WTC11 (cell line): Measurements from ENCODE around the gene OLFML3. TPM values are rescaled to one million over a fixed set of nuclear protein-coding genes. Genes with fewer than 3 reads are reported as not detected.

ENCODE experiments used
- ATAC-seq: fragments of 200-7000 bp; cut with Tn5 transposase; 2 replicates; pipeline ENCODE4 v1.10.0; 2021; ENCODE audit warnings: mild to moderate bottlenecking, moderate library complexity
- CTCF ChIA-PET: fragments of 300-600 bp; sonication (Branson Sonifier 250); formaldehyde crosslinking; loops from one replicate; lab custom pipeline; 2021; ENCODE audit warnings: antibody characterized with exemption; lab: Charles Lee
- POLR2A ChIA-PET: fragments of 350-600 bp; sonication (Branson Sonifier 250); formaldehyde crosslinking; loops from one replicate; lab custom pipeline; 2021; ENCODE audit warnings: antibody characterized with exemption; lab: Charles Lee
- DNase-seq: peaks from one replicate; pipeline ENCODE4 v3.0.0; 2021; ENCODE audit warnings: low spot score
- H3K27ac Mint-ChIP-seq: 2 replicates; pipeline ENCODE4 v1.8.0; 2021; ENCODE audit warnings: mixed read lengths
- H3K27me3 Mint-ChIP-seq: 2 replicates; pipeline ENCODE4 v1.8.0; 2021; ENCODE audit warnings: low read depth, mild to moderate bottlenecking, moderate library complexity, mixed read lengths
- H3K36me3 Mint-ChIP-seq: 2 replicates; pipeline ENCODE4 v1.8.0; 2021; ENCODE audit warnings: mixed read lengths
- H3K4me1 Mint-ChIP-seq: 2 replicates; pipeline ENCODE4 v1.8.0; 2022; ENCODE audit warnings: mixed read lengths
- H3K4me3 Mint-ChIP-seq: 2 replicates; pipeline ENCODE4 v1.8.0; 2021; ENCODE audit warnings: mild to moderate bottlenecking, moderate library complexity, mixed read lengths
- H3K9me3 Mint-ChIP-seq: 2 replicates; pipeline ENCODE4 v1.8.0; 2021; ENCODE audit warnings: mixed read lengths
- CREM ChIP-seq: sonication (generic); formaldehyde crosslinking; IDR thresholded peaks from 2 replicates; pipeline ENCODE4 v1.8.1; 2022; ENCODE audit warnings: mild to moderate bottlenecking, missing genetic modification reagents, moderate library complexity
- GRHL2 ChIP-seq: fragments of 250-450 bp; sonication (Bioruptor Pico); IDR thresholded peaks from 2 replicates; pipeline ENCODE4 v1.8.0; 2022; ENCODE audit warnings: mild to moderate bottlenecking, moderate library complexity; ENCODE audit not compliant: insufficient replicate concordance, severe bottlenecking
- GTF2I ChIP-seq: fragments of 250-450 bp; sonication (Bioruptor Pico); conservative IDR thresholded peaks from 2 replicates; pipeline ENCODE4 v1.4.0; 2021; ENCODE audit warnings: mild to moderate bottlenecking
- IRF2 ChIP-seq: sonication (generic); formaldehyde crosslinking; IDR thresholded peaks from 2 replicates; pipeline ENCODE4 v1.8.0; 2022; ENCODE audit warnings: low read depth, missing genetic modification reagents, borderline replicate concordance
- KAT7 ChIP-seq: sonication (generic); formaldehyde crosslinking; IDR thresholded peaks from 2 replicates; pipeline ENCODE4 v1.8.1; 2023; ENCODE audit warnings: missing genetic modification reagents, mild to moderate bottlenecking, borderline replicate concordance
- MXD4 ChIP-seq: fragments of 250-450 bp; sonication (Bioruptor Pico); IDR thresholded peaks from 2 replicates; pipeline ENCODE4 v1.8.0; 2021; ENCODE audit warnings: mild to moderate bottlenecking, moderate library complexity, borderline replicate concordance
- NFATC4 ChIP-seq: fragments of 250-450 bp; sonication (Bioruptor Pico); IDR thresholded peaks from 2 replicates; pipeline ENCODE4 v1.9.0; 2021; ENCODE audit warnings: mild to moderate bottlenecking
- NFE2L1 ChIP-seq: sonication (generic); formaldehyde crosslinking; IDR thresholded peaks from 2 replicates; pipeline ENCODE4 v1.8.1; 2023; ENCODE audit warnings: missing genetic modification reagents
- OVOL2 ChIP-seq: fragments of 250-450 bp; sonication (Bioruptor Pico); IDR thresholded peaks from 2 replicates; pipeline ENCODE4 v1.9.0; 2021; ENCODE audit warnings: mild to moderate bottlenecking, borderline replicate concordance
- PRRX2 ChIP-seq: fragments of 250-450 bp; sonication (Bioruptor Pico); IDR thresholded peaks from 2 replicates; pipeline ENCODE4 v1.8.0; 2021; ENCODE audit warnings: mild to moderate bottlenecking
- RORB ChIP-seq: fragments of 250-450 bp; sonication (Bioruptor Pico); IDR thresholded peaks from 2 replicates; pipeline ENCODE4 v1.9.0; 2021; ENCODE audit warnings: mild to moderate bottlenecking
- SOX15 ChIP-seq: fragments of 250-450 bp; sonication (Bioruptor Pico); IDR thresholded peaks from 2 replicates; pipeline ENCODE4 v1.9.0; 2021; ENCODE audit warnings: mild to moderate bottlenecking
- SP1 ChIP-seq: sonication (generic); formaldehyde crosslinking; conservative IDR thresholded peaks from 2 replicates; pipeline ENCODE4 v1.8.1; 2022; ENCODE audit warnings: missing genetic modification reagents
- ZBTB21 ChIP-seq: sonication (generic); formaldehyde crosslinking; IDR thresholded peaks from 2 replicates; pipeline ENCODE4 v1.8.1; 2023; ENCODE audit warnings: mild to moderate bottlenecking, missing genetic modification reagents, borderline replicate concordance
- ZNF121 ChIP-seq: sonication (generic); formaldehyde crosslinking; IDR thresholded peaks from 2 replicates; pipeline ENCODE4 v1.8.0; 2023; ENCODE audit warnings: missing genetic modification reagents
- ZNF219 ChIP-seq: sonication (generic); formaldehyde crosslinking; IDR thresholded peaks from 2 replicates; pipeline ENCODE4 v1.8.0; 2023; ENCODE audit warnings: missing genetic modification reagents, mild to moderate bottlenecking, borderline replicate concordance
- ZNF232 ChIP-seq: sonication (generic); formaldehyde crosslinking; IDR thresholded peaks from 2 replicates; pipeline ENCODE4 v1.8.0; 2022; ENCODE audit warnings: mild to moderate bottlenecking, missing genetic modification reagents
- ZNF263 ChIP-seq: sonication (generic); formaldehyde crosslinking; IDR thresholded peaks from 2 replicates; pipeline ENCODE4 v1.8.1; 2022; ENCODE audit warnings: low read depth, mild to moderate bottlenecking, moderate library complexity, missing genetic modification reagents
- total RNA-seq: library from RNA; stranded (reverse); gene quantifications from 3 replicates; pipeline ENCODE4 v1.2.3, GENCODE V29; 2021
- TF ChIP-seq, protein P1 (sequence below): sonication (generic); formaldehyde crosslinking; IDR thresholded peaks from 2 replicates; pipeline ENCODE4 v1.8.0; 2023; ENCODE audit warnings: mild to moderate bottlenecking, missing genetic modification reagents
- TF ChIP-seq, protein P2 (sequence below): fragments of 200-600 bp; IDR thresholded peaks from 2 replicates; pipeline ENCODE4 v1.8.0; 2022; ENCODE audit warnings: antibody characterized with exemption
- TF ChIP-seq, protein P3 (sequence below): fragments of 250-450 bp; sonication (Bioruptor Pico); IDR thresholded peaks from 2 replicates; pipeline ENCODE4 v2.1.2; 2022; ENCODE audit warnings: mild to moderate bottlenecking, moderate library complexity

Gene OLFML3
- total RNA-seq, 1 experiment from 2014 or later, result 65.8 TPM

DNA sequence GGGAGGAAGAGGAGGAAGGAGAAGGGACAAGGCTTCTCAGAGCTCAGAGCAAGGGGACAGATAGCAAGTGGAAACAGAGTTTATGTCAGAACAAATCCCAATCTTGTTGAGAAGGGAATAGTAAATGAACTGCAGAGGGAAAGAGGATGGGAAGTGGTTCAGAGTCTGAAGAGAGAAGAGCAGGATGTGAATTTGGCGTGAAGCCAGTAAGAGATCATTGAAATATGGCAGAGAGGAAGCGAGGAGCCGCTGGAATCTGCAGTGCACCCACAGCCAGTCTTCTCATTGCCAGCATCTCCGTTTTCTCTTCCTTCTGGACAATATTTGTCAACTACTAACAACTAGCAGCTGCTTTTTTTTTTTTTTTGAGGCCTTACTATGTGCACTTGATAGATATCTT, 19.1 kb downstream of the OLFML3 start:
- H3K27ac Mint-ChIP-seq, result no peak overlapping the region
- H3K27me3 Mint-ChIP-seq, result peaks cover 9% of the 10 kb centered on the region
- DNase-seq (no peak), ATAC-seq (no peak)
- no peak overlapping the region for H3K4me3 Mint-ChIP-seq
- ChIA-PET CTCF (interaction anchor here (0.7 kb wide), 1 partner anchor 90 kb away, joined by 3 read pairs; no protein-coding TSS in a partner anchor), POLR2A (no interaction called here)
- peaks cover 31% of the 10 kb centered on the region for H3K9me3 Mint-ChIP-seq
- H3K36me3 Mint-ChIP-seq, result peaks cover 25% of the 10 kb centered on the region
- peaks cover 40% of the 10 kb centered on the region for H3K4me1 Mint-ChIP-seq
- TF ChIP-seq ZNF219, result no peak
- no peak for TF ChIP-seq GRHL2 (CRISPR knock-in tag)
- no peak for TF ChIP-seq SOX15 (CRISPR knock-in tag)
- TF ChIP-seq ZBTB21 (CRISPR knock-in tag), result no peak
- no peak for TF ChIP-seq PRRX2 (CRISPR knock-in tag)
- no peak for TF ChIP-seq MXD4 (CRISPR knock-in tag)
- no peak for TF ChIP-seq RORB (CRISPR knock-in tag)
- no peak for TF ChIP-seq OVOL2
- TF ChIP-seq NFATC4, result no peak
- TF ChIP-seq, protein P1, sequence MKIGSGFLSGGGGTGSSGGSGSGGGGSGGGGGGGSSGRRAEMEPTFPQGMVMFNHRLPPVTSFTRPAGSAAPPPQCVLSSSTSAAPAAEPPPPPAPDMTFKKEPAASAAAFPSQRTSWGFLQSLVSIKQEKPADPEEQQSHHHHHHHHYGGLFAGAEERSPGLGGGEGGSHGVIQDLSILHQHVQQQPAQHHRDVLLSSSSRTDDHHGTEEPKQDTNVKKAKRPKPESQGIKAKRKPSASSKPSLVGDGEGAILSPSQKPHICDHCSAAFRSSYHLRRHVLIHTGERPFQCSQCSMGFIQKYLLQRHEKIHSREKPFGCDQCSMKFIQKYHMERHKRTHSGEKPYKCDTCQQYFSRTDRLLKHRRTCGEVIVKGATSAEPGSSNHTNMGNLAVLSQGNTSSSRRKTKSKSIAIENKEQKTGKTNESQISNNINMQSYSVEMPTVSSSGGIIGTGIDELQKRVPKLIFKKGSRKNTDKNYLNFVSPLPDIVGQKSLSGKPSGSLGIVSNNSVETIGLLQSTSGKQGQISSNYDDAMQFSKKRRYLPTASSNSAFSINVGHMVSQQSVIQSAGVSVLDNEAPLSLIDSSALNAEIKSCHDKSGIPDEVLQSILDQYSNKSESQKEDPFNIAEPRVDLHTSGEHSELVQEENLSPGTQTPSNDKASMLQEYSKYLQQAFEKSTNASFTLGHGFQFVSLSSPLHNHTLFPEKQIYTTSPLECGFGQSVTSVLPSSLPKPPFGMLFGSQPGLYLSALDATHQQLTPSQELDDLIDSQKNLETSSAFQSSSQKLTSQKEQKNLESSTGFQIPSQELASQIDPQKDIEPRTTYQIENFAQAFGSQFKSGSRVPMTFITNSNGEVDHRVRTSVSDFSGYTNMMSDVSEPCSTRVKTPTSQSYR (CRISPR knock-in tag), result no peak
- TF ChIP-seq SP1 (CRISPR knock-in tag), result no peak
- TF ChIP-seq, protein P2, sequence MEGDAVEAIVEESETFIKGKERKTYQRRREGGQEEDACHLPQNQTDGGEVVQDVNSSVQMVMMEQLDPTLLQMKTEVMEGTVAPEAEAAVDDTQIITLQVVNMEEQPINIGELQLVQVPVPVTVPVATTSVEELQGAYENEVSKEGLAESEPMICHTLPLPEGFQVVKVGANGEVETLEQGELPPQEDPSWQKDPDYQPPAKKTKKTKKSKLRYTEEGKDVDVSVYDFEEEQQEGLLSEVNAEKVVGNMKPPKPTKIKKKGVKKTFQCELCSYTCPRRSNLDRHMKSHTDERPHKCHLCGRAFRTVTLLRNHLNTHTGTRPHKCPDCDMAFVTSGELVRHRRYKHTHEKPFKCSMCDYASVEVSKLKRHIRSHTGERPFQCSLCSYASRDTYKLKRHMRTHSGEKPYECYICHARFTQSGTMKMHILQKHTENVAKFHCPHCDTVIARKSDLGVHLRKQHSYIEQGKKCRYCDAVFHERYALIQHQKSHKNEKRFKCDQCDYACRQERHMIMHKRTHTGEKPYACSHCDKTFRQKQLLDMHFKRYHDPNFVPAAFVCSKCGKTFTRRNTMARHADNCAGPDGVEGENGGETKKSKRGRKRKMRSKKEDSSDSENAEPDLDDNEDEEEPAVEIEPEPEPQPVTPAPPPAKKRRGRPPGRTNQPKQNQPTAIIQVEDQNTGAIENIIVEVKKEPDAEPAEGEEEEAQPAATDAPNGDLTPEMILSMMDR, result no peak
- no peak for TF ChIP-seq IRF2 (CRISPR knock-in tag)
- no peak for TF ChIP-seq ZNF121 (CRISPR knock-in tag)
- TF ChIP-seq KAT7 (CRISPR knock-in tag), result no peak

DNA sequence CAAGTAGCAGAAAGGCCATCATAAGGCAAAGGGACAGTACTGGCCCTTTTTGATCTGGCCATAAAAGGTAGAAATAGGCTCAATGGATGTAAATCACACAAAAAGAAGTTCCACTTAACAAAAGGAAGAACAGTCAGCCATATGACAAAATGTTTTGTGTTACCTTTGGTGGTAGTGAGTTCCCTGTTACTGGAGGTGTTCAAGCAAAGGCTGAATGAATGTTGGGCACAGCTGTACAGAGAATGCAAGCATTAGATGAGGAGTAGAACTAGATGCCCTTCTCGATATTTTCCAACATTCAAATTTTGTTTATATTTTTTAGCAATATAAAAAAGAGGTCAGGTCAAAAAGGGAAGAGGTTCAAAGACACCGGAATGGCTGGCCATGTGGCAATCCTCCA, 20.0 kb downstream of the OLFML3 start:
- ATAC-seq (no peak), DNase-seq (no peak)
- peaks cover 25% of the 10 kb centered on the region for H3K36me3 Mint-ChIP-seq
- H3K27ac Mint-ChIP-seq, result no peak overlapping the region
- H3K27me3 Mint-ChIP-seq, result peaks cover 14% of the 10 kb centered on the region
- H3K4me3 Mint-ChIP-seq, result no peak overlapping the region
- H3K4me1 Mint-ChIP-seq, result peaks cover 49% of the 10 kb centered on the region
- POLR2A ChIA-PET, result no interaction called here
- peaks cover 30% of the 10 kb centered on the region for H3K9me3 Mint-ChIP-seq
- TF ChIP-seq ZBTB21 (CRISPR knock-in tag) (no peak), CREM (no peak), ZNF263 (no peak), GTF2I (no peak), NFE2L1 (CRISPR knock-in tag) (no peak), ZNF232 (CRISPR knock-in tag) (no peak), PRRX2 (CRISPR knock-in tag) (no peak)
- TF ChIP-seq, protein P2, result no peak
- TF ChIP-seq, protein P3, sequence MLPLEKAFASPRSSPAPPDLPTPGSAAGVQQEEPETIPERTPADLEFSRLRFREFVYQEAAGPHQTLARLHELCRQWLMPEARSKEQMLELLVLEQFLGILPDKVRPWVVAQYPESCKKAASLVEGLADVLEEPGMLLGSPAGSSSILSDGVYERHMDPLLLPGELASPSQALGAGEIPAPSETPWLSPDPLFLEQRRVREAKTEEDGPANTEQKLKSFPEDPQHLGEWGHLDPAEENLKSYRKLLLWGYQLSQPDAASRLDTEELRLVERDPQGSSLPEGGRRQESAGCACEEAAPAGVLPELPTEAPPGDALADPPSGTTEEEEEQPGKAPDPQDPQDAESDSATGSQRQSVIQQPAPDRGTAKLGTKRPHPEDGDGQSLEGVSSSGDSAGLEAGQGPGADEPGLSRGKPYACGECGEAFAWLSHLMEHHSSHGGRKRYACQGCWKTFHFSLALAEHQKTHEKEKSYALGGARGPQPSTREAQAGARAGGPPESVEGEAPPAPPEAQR (CRISPR knock-in tag), result no peak
- CTCF ChIA-PET, result no interaction called here
